ENCODE results near the gene TRERF1. TPM values are rescaled to one million over a fixed set of nuclear protein-coding genes. Genes with fewer than 3 reads are reported as not detected.

TRERF1 gene
- total RNA-seq, 1 experiment from 2014 or later, result 22.3 TPM

DNA sequence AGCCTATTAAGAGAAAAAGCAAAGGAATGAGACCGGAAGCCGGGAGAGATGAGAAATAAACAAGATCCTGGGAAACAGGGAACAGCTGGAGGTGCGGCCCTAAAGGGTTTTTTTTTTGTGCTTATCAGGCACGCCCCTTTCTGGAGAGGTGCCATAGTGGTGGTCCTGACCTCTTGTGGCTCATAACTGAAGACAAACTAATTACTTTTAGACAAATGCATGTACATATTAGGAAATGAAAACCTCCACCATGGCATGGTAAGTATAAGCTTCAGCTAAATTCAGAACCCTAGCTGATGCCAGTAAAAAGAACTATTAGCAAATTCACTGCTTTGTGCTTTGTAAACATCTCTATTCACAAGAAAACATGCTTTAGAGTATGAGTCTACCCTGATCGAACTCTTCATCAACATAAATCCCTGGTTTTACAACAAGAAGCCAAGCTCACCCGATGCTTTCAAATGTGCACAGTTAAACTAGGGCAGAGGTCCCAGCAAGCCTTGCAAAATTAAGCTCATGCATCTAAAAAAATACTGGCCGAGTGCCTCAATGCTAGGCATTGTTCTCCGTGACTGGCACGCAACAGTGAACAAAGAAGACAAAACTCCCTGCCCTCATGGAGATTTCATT lies 137.7 kb downstream of the TRERF1 start:
- peaks cover 40% of the 10 kb centered on the region for H3K4me1 Mint-ChIP-seq
- no peak overlapping the region for H3K4me3 Mint-ChIP-seq
- no peaks in the 10 kb centered on the region for H3K27me3 Mint-ChIP-seq (ENCODE audit: low read depth)
- H3K9me3 Mint-ChIP-seq, result no peaks in the 10 kb centered on the region
- no peak for DNase-seq (ENCODE audit: low spot score)
- CTCF ChIA-PET, result interaction anchor here (1.0 to 2.4 kb wide), 3 partner anchors 8 to 233 kb away, joined by 4 to 8 read pairs (median 5); no protein-coding TSS in a partner anchor
- no peaks in the 10 kb centered on the region for H3K36me3 Mint-ChIP-seq
- POLR2A ChIA-PET, result no interaction called here
- ATAC-seq, result no peak
- H3K27ac Mint-ChIP-seq, result no peak overlapping the region
- TF ChIP-seq, protein P1, sequence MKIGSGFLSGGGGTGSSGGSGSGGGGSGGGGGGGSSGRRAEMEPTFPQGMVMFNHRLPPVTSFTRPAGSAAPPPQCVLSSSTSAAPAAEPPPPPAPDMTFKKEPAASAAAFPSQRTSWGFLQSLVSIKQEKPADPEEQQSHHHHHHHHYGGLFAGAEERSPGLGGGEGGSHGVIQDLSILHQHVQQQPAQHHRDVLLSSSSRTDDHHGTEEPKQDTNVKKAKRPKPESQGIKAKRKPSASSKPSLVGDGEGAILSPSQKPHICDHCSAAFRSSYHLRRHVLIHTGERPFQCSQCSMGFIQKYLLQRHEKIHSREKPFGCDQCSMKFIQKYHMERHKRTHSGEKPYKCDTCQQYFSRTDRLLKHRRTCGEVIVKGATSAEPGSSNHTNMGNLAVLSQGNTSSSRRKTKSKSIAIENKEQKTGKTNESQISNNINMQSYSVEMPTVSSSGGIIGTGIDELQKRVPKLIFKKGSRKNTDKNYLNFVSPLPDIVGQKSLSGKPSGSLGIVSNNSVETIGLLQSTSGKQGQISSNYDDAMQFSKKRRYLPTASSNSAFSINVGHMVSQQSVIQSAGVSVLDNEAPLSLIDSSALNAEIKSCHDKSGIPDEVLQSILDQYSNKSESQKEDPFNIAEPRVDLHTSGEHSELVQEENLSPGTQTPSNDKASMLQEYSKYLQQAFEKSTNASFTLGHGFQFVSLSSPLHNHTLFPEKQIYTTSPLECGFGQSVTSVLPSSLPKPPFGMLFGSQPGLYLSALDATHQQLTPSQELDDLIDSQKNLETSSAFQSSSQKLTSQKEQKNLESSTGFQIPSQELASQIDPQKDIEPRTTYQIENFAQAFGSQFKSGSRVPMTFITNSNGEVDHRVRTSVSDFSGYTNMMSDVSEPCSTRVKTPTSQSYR (CRISPR knock-in tag; IDR thresholded peaks at IDR 0.05), result no peak
- TF ChIP-seq ZNF121 (CRISPR knock-in tag; IDR thresholded peaks at IDR 0.05), result no peak
- TF ChIP-seq, protein P2, sequence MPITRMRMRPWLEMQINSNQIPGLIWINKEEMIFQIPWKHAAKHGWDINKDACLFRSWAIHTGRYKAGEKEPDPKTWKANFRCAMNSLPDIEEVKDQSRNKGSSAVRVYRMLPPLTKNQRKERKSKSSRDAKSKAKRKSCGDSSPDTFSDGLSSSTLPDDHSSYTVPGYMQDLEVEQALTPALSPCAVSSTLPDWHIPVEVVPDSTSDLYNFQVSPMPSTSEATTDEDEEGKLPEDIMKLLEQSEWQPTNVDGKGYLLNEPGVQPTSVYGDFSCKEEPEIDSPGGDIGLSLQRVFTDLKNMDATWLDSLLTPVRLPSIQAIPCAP (CRISPR knock-in tag; IDR thresholded peaks at IDR 0.05), result no peak
- TF ChIP-seq, protein P3, sequence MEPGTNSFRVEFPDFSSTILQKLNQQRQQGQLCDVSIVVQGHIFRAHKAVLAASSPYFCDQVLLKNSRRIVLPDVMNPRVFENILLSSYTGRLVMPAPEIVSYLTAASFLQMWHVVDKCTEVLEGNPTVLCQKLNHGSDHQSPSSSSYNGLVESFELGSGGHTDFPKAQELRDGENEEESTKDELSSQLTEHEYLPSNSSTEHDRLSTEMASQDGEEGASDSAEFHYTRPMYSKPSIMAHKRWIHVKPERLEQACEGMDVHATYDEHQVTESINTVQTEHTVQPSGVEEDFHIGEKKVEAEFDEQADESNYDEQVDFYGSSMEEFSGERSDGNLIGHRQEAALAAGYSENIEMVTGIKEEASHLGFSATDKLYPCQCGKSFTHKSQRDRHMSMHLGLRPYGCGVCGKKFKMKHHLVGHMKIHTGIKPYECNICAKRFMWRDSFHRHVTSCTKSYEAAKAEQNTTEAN (CRISPR knock-in tag; IDR thresholded peaks at IDR 0.05), result no peak
- no peak for TF ChIP-seq SMAD3 (CRISPR knock-in tag; IDR thresholded peaks at IDR 0.05; ENCODE audit: borderline replicate concordance)
- TF ChIP-seq CREM (CRISPR knock-in tag; IDR thresholded peaks at IDR 0.05), result no peak
- TF ChIP-seq ETV6 (CRISPR knock-in tag; IDR thresholded peaks at IDR 0.05), result no peak
- TF ChIP-seq, protein P4, sequence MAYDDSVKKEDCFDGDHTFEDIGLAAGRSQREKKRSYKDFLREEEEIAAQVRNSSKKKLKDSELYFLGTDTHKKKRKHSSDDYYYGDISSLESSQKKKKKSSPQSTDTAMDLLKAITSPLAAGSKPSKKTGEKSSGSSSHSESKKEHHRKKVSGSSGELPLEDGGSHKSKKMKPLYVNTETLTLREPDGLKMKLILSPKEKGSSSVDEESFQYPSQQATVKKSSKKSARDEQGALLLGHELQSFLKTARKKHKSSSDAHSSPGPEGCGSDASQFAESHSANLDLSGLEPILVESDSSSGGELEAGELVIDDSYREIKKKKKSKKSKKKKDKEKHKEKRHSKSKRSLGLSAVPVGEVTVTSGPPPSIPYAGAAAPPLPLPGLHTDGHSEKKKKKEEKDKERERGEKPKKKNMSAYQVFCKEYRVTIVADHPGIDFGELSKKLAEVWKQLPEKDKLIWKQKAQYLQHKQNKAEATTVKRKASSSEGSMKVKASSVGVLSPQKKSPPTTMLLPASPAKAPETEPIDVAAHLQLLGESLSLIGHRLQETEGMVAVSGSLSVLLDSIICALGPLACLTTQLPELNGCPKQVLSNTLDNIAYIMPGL (CRISPR knock-in tag; IDR thresholded peaks at IDR 0.05), result no peak
- TF ChIP-seq, protein P5, sequence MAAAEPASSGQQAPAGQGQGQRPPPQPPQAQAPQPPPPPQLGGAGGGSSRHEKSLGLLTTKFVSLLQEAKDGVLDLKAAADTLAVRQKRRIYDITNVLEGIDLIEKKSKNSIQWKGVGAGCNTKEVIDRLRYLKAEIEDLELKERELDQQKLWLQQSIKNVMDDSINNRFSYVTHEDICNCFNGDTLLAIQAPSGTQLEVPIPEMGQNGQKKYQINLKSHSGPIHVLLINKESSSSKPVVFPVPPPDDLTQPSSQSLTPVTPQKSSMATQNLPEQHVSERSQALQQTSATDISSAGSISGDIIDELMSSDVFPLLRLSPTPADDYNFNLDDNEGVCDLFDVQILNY (CRISPR knock-in tag; IDR thresholded peaks at IDR 0.05), result no peak
- TF ChIP-seq, protein P6, sequence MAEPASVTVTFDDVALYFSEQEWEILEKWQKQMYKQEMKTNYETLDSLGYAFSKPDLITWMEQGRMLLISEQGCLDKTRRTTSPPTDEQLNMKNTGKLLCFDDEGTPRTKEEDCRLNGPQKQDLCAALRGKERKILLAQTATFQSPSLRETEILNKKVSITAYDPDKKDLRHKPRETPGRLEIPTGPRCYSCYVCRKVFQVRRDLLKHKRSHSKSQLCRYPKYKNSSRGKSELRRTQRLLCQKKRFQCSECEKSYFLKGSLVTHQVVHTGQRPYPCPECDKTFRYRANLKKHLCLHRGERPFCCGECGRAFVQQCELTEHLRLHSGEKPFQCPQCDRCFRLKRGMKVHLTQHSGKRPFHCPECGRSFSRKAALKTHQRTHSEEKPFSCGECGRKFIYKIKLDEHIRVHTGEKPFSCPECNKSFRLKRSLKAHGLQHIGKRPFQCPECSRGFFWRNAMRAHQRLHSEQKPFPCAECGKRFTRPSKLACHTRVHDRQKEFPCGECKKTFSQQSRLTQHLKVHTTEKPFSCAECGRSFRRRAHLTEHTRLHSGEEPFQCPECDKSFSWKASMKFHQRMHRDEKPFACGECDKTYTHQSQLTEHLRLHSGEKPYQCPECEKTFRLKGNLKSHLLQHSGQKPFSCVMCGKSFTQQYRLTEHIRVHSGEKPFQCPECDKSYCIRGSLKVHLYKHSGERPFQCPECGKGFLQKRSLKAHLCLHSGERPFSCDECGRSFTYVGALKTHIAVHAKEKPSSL (CRISPR knock-in tag; conservative IDR thresholded peaks at IDR 0.05), result no peak
- no peak for TF ChIP-seq ZNF232 (CRISPR knock-in tag; IDR thresholded peaks at IDR 0.05)
- no peak for TF ChIP-seq RELA (CRISPR knock-in tag; IDR thresholded peaks at IDR 0.05; ENCODE audit: borderline replicate concordance)
- no peak for TF ChIP-seq TP53 (CRISPR knock-in tag; IDR thresholded peaks at IDR 0.05)
- TF ChIP-seq, protein P7, sequence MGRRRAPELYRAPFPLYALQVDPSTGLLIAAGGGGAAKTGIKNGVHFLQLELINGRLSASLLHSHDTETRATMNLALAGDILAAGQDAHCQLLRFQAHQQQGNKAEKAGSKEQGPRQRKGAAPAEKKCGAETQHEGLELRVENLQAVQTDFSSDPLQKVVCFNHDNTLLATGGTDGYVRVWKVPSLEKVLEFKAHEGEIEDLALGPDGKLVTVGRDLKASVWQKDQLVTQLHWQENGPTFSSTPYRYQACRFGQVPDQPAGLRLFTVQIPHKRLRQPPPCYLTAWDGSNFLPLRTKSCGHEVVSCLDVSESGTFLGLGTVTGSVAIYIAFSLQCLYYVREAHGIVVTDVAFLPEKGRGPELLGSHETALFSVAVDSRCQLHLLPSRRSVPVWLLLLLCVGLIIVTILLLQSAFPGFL (CRISPR knock-in tag; IDR thresholded peaks at IDR 0.05; ENCODE audit: borderline replicate concordance), result no peak
- TF ChIP-seq MXD4 (CRISPR knock-in tag; IDR thresholded peaks at IDR 0.05; ENCODE audit: borderline replicate concordance), result no peak
- TF ChIP-seq, protein P8, sequence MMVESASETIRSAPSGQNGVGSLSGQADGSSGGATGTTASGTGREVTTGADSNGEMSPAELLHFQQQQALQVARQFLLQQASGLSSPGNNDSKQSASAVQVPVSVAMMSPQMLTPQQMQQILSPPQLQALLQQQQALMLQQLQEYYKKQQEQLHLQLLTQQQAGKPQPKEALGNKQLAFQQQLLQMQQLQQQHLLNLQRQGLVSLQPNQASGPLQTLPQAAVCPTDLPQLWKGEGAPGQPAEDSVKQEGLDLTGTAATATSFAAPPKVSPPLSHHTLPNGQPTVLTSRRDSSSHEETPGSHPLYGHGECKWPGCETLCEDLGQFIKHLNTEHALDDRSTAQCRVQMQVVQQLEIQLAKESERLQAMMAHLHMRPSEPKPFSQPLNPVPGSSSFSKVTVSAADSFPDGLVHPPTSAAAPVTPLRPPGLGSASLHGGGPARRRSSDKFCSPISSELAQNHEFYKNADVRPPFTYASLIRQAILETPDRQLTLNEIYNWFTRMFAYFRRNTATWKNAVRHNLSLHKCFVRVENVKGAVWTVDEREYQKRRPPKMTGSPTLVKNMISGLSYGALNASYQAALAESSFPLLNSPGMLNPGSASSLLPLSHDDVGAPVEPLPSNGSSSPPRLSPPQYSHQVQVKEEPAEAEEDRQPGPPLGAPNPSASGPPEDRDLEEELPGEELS (CRISPR knock-in tag; IDR thresholded peaks at IDR 0.05), result no peak
- TF ChIP-seq, protein P9, sequence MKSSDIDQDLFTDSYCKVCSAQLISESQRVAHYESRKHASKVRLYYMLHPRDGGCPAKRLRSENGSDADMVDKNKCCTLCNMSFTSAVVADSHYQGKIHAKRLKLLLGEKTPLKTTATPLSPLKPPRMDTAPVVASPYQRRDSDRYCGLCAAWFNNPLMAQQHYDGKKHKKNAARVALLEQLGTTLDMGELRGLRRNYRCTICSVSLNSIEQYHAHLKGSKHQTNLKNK (CRISPR knock-in tag; IDR thresholded peaks at IDR 0.05), result no peak
- no peak for TF ChIP-seq KAT7 (CRISPR knock-in tag; IDR thresholded peaks at IDR 0.05; ENCODE audit: borderline replicate concordance)
- TF ChIP-seq ZNF416 (CRISPR knock-in tag; IDR thresholded peaks at IDR 0.05), result no peak

All from WTC11 (cell line).